ENCODE measurements around the gene TMEM109. TPM values are rescaled to one million over a fixed set of nuclear protein-coding genes. Genes with fewer than 3 reads are reported as not detected.

TMEM109 gene
- 43.5 and 52.9 TPM in 2 replicates for total RNA-seq (2014; rRNA removed; shearing (Covaris generic))
- polyA plus RNA-seq (2015; cell fraction: cytosol; rRNA removed) = 128 and 137 TPM in 2 replicates
- 13.5 and 26.3 TPM in 2 replicates for polyA plus RNA-seq (2015; cell fraction: nucleus; rRNA removed)

GRCh38 chr11:60913793-60914632 lies at the start of gene TMEM109:
TMEM109 (plus strand) TSS chr11:60914158; CDS start chr11:60919694, 5,536 bp downstream.
- in situ Hi-C loops (cut with HindIII; ENCODE audit: low pct_unique_long_range_greater_than_20kb, low sequenced_read_pairs) = no loop called here
- peak; percentile 82 for DNase-seq (ENCODE audit: low read depth, low spot score)

- no peak for DNase-seq (ENCODE audit: low read depth, low spot score)
- in situ Hi-C loops (cut with HindIII; ENCODE audit: low pct_unique_long_range_greater_than_20kb, low sequenced_read_pairs) = no loop called here
These were observed 49.0 kb upstream of the TMEM109 start for GRCh38 chr11:60864856-60865513.

- in situ Hi-C loops (cut with HindIII; ENCODE audit: low pct_unique_long_range_greater_than_20kb, low sequenced_read_pairs) = no loop called here
- no peak for DNase-seq (ENCODE audit: low read depth, low spot score)
These were observed 46.8 kb upstream of the TMEM109 start, which contains the start of gene ZP1 for GRCh38 chr11:60866911-60867870. ZP1 (plus strand) TSS chr11:60867542; CDS start chr11:60867562, 20 bp downstream.

GRCh38 chr11:60867871-60868681 lies 45.9 kb upstream of the TMEM109 start:
- no peak for DNase-seq (ENCODE audit: low read depth, low spot score)
- in situ Hi-C loops (cut with HindIII; ENCODE audit: low pct_unique_long_range_greater_than_20kb, low sequenced_read_pairs) = no loop called here

GRCh38 chr11:60868682-60869450 lies 45.1 kb upstream of the TMEM109 start:
- DNase-seq (ENCODE audit: low read depth, low spot score) = no peak
- in situ Hi-C loops (cut with HindIII; ENCODE audit: low pct_unique_long_range_greater_than_20kb, low sequenced_read_pairs) = no loop called here

- in situ Hi-C loops (cut with HindIII; ENCODE audit: low pct_unique_long_range_greater_than_20kb, low sequenced_read_pairs) = no loop called here
- no peak for DNase-seq (ENCODE audit: low read depth, low spot score)
These were observed 44.5 kb upstream of the TMEM109 start for GRCh38 chr11:60869451-60869825.

- in situ Hi-C loops (cut with HindIII; ENCODE audit: low pct_unique_long_range_greater_than_20kb, low sequenced_read_pairs) = no loop called here
These were observed 43.7 kb upstream of the TMEM109 start for GRCh38 chr11:60870276-60870675.

GRCh38 chr11:60870733-60871377 lies 43.1 kb upstream of the TMEM109 start:
- in situ Hi-C loops (cut with HindIII; ENCODE audit: low pct_unique_long_range_greater_than_20kb, low sequenced_read_pairs) = no loop called here
- DNase-seq (ENCODE audit: low read depth, low spot score) = no peak

More at GRCh38 chr11:60870276-60870675, 43.7 kb upstream of the TMEM109 start:
- DNase-seq (ENCODE audit: low read depth, low spot score) = no peak

- DNase-seq (ENCODE audit: low read depth, low spot score) = no peak
- in situ Hi-C loops (cut with HindIII; ENCODE audit: low pct_unique_long_range_greater_than_20kb, low sequenced_read_pairs) = no loop called here
These were observed 42.4 kb upstream of the TMEM109 start for GRCh38 chr11:60871378-60872061.

- in situ Hi-C loops (cut with HindIII; ENCODE audit: low pct_unique_long_range_greater_than_20kb, low sequenced_read_pairs) = no loop called here
- DNase-seq (ENCODE audit: low read depth, low spot score) = no peak
These were observed 41.6 kb upstream of the TMEM109 start for GRCh38 chr11:60872124-60872960.

GRCh38 chr11:60872961-60873524 lies 40.9 kb upstream of the TMEM109 start:
- in situ Hi-C loops (cut with HindIII; ENCODE audit: low pct_unique_long_range_greater_than_20kb, low sequenced_read_pairs) = no loop called here
- DNase-seq (ENCODE audit: low read depth, low spot score) = peak; percentile 1

- DNase-seq (ENCODE audit: low read depth, low spot score) = no peak
- in situ Hi-C loops (cut with HindIII; ENCODE audit: low pct_unique_long_range_greater_than_20kb, low sequenced_read_pairs) = no loop called here
These were observed 40.4 kb upstream of the TMEM109 start for GRCh38 chr11:60873533-60873932.

- in situ Hi-C loops (cut with HindIII; ENCODE audit: low pct_unique_long_range_greater_than_20kb, low sequenced_read_pairs) = no loop called here
These were observed 39.3 kb upstream of the TMEM109 start for GRCh38 chr11:60874421-60875365.

More at GRCh38 chr11:60874421-60875365, 39.3 kb upstream of the TMEM109 start:
- DNase-seq (ENCODE audit: low read depth, low spot score) = no peak
